Esophagus squamous epithelium (tissue), 5 donors: ENCODE results near the gene NR4A3. TPM values are rescaled to one million over a fixed set of nuclear protein-coding genes. Genes with fewer than 3 reads are reported as not detected.

Experiments used
- DNase-seq: peaks from one replicate; lab custom pipeline; 2025; lab: John Stamatoyannopoulos, UW
- H3K27ac ChIP-seq, 4 donors: fragments of 200-600 bp; sonication (generic); one replicate each; pipeline ENCODE4 v1.5.1; 2016 to 2019; ENCODE audit warnings: mild to moderate bottlenecking in 1 of 4
- H3K27me3 ChIP-seq, 4 donors: fragments of 200-600 bp; sonication (generic); 1 replicate in 3 of 4; 2 replicates in 1 of 4; pipeline versions ENCODE4 v1.5.1 to v1.6.0; 2017 to 2021; ENCODE audit warnings: antibody characterized with exemption in 1 of 4
- H3K36me3 ChIP-seq, 3 donors: fragments of 200-600 bp; sonication (generic); one replicate each; pipeline ENCODE4 v1.5.1; 2016 to 2019
- H3K4me1 ChIP-seq, 3 donors: fragments of 200-600 bp; sonication (generic); one replicate each; pipeline ENCODE4 v1.5.1; 2017 to 2019
- H3K4me3 ChIP-seq, 4 donors: fragments of 200-600 bp; sonication (generic); 1 replicate in 3 of 4; 2 replicates in 1 of 4; pipeline ENCODE4 v1.5.1; 2016 to 2019; ENCODE audit warnings: mild to moderate bottlenecking in 2 of 4, moderate library complexity in 1 of 4
- H3K9me3 ChIP-seq, 3 donors: fragments of 200-600 bp; sonication (generic); one replicate each; pipeline ENCODE4 v1.5.1; 2016 to 2019
- CTCF ChIP-seq, 6 experiments: fragments of 450-650 bp in 4 of 6; fragments of 200-600 bp in 2 of 6; sonication (generic) in 2 of 6; IDR thresholded peaks; one replicate each; pipeline ENCODE4 v1.5.1; 2016 to 2019; ENCODE audit warnings: antibody characterized with exemption in 6 of 6, mild to moderate bottlenecking in 4 of 6, moderate library complexity in 4 of 6
- POLR2A ChIP-seq, 4 donors: fragments of 450-650 bp; IDR thresholded peaks; one replicate each; pipeline ENCODE4 v1.6.1; 2017; ENCODE audit warnings: antibody characterized with exemption in 4 of 4, mild to moderate bottlenecking in 4 of 4, moderate library complexity in 3 of 4
- WGBS, 2 donors: methylation state at CpG; one replicate each; pipeline ENCODE4 v1.1.5; 2018; 5-methylcytosine and 5-hydroxymethylcytosine counted together
- intact Hi-C: fragments of 100-400 bp; cut with DNase I; formaldehyde crosslinking; loops from one replicate; pipeline ENCODE4 v1.15.0; 2022
- total RNA-seq, 4 donors: library from RNA; depleted of rRNA; stranded (reverse); fragments of >200 nt; gene quantifications; one replicate each; pipeline ENCODE4 v1.1.0, GENCODE V29; 2016
- donor health status: DM: yes; HTN: yes; CAD: no.

Gene NR4A3
- total RNA-seq, 4 donors from 2014 or later, result 0.08 to 0.76 (median 0.35) TPM; not detected in 1

- 72 to 81% methylated on average over 2 of the region's 2 CpGs for WGBS, 2 donors
- H3K36me3 ChIP-seq, result no peaks in the 10 kb centered on the region
- no peak for DNase-seq
- H3K9me3 ChIP-seq, result no peaks in the 10 kb centered on the region
- H3K27ac ChIP-seq, result no peak overlapping the region
- no peaks in the 10 kb centered on the region for H3K27me3 ChIP-seq
- intact Hi-C loops, result no loop called here
- no peak overlapping the region for H3K4me3 ChIP-seq
- no peak for TF ChIP-seq POLR2A (IDR thresholded peaks at IDR 0.05)
- TF ChIP-seq CTCF (IDR thresholded peaks at IDR 0.05), result no peak
- no peaks in the 10 kb centered on the region for H3K4me1 ChIP-seq
Observed at GRCh38 chr9:99863955-99864354, 42.3 kb downstream of the NR4A3 start.

- 59 to 92% methylated on average over 2 of the region's 2 CpGs for WGBS, 2 donors
Observed at GRCh38 chr9:99866398-99866797, 44.7 kb downstream of the NR4A3 start.

GRCh38 chr9:99867536-99867935 lies 45.9 kb downstream of the NR4A3 start:
- intact Hi-C loops, result no loop called here
- Histone ChIP-seq H3K27ac (no peak overlapping the region), H3K9me3 (no peaks in the 10 kb centered on the region), H3K4me1 (no peaks in the 10 kb centered on the region), H3K4me3 (no peak overlapping the region), H3K27me3 (no peaks in the 10 kb centered on the region), H3K36me3 (no peaks in the 10 kb centered on the region)
- TF ChIP-seq POLR2A (IDR thresholded peaks at IDR 0.05), result no peak
- 41 to 54% methylated on average over 3 of the region's 3 CpGs for WGBS, 2 donors
- no peak for DNase-seq

More at GRCh38 chr9:99866398-99866797, 44.7 kb downstream of the NR4A3 start:
- no peaks in the 10 kb centered on the region for H3K27me3 ChIP-seq
- intact Hi-C loops, result no loop called here
- no peak for DNase-seq
- H3K4me3 ChIP-seq, result no peak overlapping the region
- no peak for TF ChIP-seq POLR2A (IDR thresholded peaks at IDR 0.05)
- no peaks in the 10 kb centered on the region for H3K9me3 ChIP-seq
- H3K36me3 ChIP-seq, result no peaks in the 10 kb centered on the region
- H3K4me1 ChIP-seq, result no peaks in the 10 kb centered on the region
- no peak overlapping the region for H3K27ac ChIP-seq

GRCh38 chr9:99867968-99868367 lies 46.3 kb downstream of the NR4A3 start:
- Histone ChIP-seq H3K4me3 (no peak overlapping the region), H3K27me3 (no peaks in the 10 kb centered on the region), H3K27ac (no peak overlapping the region), H3K9me3 (no peaks in the 10 kb centered on the region), H3K36me3 (no peaks in the 10 kb centered on the region), H3K4me1 (no peaks in the 10 kb centered on the region)
- TF ChIP-seq CTCF (IDR thresholded peaks at IDR 0.05) (no peak), POLR2A (IDR thresholded peaks at IDR 0.05) (no peak)
- intact Hi-C loops, result no loop called here
- DNase-seq, result no peak

- H3K27me3 ChIP-seq, result no peaks in the 10 kb centered on the region
- no peaks in the 10 kb centered on the region for H3K4me1 ChIP-seq
- H3K4me3 ChIP-seq, result no peak overlapping the region
- DNase-seq, result no peak
- 71 to 77% methylated on average over 2 of the region's 2 CpGs for WGBS, 2 donors
- TF ChIP-seq CTCF (IDR thresholded peaks at IDR 0.05) (no peak), POLR2A (IDR thresholded peaks at IDR 0.05) (no peak)
- no peak overlapping the region for H3K27ac ChIP-seq
- H3K9me3 ChIP-seq, result no peaks in the 10 kb centered on the region
- intact Hi-C loops, result no loop called here
- H3K36me3 ChIP-seq, result no peaks in the 10 kb centered on the region
Observed at GRCh38 chr9:99868845-99869244, 47.2 kb downstream of the NR4A3 start.

GRCh38 chr9:99870126-99870525 lies 48.4 kb downstream of the NR4A3 start:
- no peak for DNase-seq
- no peak for TF ChIP-seq POLR2A (IDR thresholded peaks at IDR 0.05)
- no peak for TF ChIP-seq CTCF (IDR thresholded peaks at IDR 0.05)
- Histone ChIP-seq H3K27ac (no peak overlapping the region), H3K27me3 (no peaks in the 10 kb centered on the region), H3K4me3 (no peak overlapping the region), H3K36me3 (no peaks in the 10 kb centered on the region), H3K4me1 (no peaks in the 10 kb centered on the region), H3K9me3 (no peaks in the 10 kb centered on the region)
- intact Hi-C loops, result no loop called here
- 69 to 80% methylated on average over 5 of the region's 5 CpGs for WGBS, 2 donors
